Activated T-helper 1 cell treated with anti-CD3 and anti-CD28 coated beads, Interleukin-12 subunit alpha, Interleukin-12 subunit beta, Interleukin-2, Interleukin-4 antibody, amounts not matched to agents 30 ng/mL and 10 ng/mL and 1 ng/mL, durations not matched to agents 14 hours and 24 hours and 36 hours (primary cell): ENCODE data around the gene KRTAP10-11. TPM values are rescaled to one million over a fixed set of nuclear protein-coding genes. Genes with fewer than 3 reads are reported as not detected.
"Not testable (repeated sequence)": the region's sequence is repeated elsewhere in the genome, so short reads cannot be mapped to it uniquely, and the experiment has no call there.

Source experiments
- DNase-seq: peaks from one replicate; pipeline ENCODE4 v3.0.0; 2021; ENCODE audit warnings: low spot score
- H3K27ac Mint-ChIP-seq: one replicate; pipeline ENCODE4 v1.8.0; 2021; ENCODE audit warnings: mild to moderate bottlenecking, mixed read lengths
- H3K27me3 Mint-ChIP-seq: one replicate; pipeline ENCODE4 v1.8.0; 2022; ENCODE audit warnings: mild to moderate bottlenecking, moderate library complexity, mixed read lengths; ENCODE audit not compliant: insufficient read depth
- H3K36me3 Mint-ChIP-seq: one replicate; pipeline ENCODE4 v1.8.0; 2021; ENCODE audit warnings: low read depth, mixed read lengths
- H3K4me1 Mint-ChIP-seq: one replicate; pipeline ENCODE4 v1.8.0; 2021; ENCODE audit warnings: low read depth, mixed read lengths
- H3K4me3 Mint-ChIP-seq: one replicate; pipeline ENCODE4 v1.8.0; 2021; ENCODE audit warnings: mild to moderate bottlenecking, moderate library complexity, mixed read lengths
- H3K9me3 Mint-ChIP-seq: one replicate; pipeline ENCODE4 v1.8.0; 2021; ENCODE audit warnings: mixed read lengths
- intact Hi-C: fragments of 100-400 bp; cut with micrococcal nuclease; formaldehyde crosslinking; loops from one replicate; pipeline ENCODE4 v1.15.1; 2024
- total RNA-seq: library from RNA; stranded (reverse); gene quantifications from 2 replicates; pipeline ENCODE4 v1.2.3, GENCODE V29; 2022

Gene KRTAP10-11
- total RNA-seq, 1 donor from 2014 or later = not detected

DNA sequence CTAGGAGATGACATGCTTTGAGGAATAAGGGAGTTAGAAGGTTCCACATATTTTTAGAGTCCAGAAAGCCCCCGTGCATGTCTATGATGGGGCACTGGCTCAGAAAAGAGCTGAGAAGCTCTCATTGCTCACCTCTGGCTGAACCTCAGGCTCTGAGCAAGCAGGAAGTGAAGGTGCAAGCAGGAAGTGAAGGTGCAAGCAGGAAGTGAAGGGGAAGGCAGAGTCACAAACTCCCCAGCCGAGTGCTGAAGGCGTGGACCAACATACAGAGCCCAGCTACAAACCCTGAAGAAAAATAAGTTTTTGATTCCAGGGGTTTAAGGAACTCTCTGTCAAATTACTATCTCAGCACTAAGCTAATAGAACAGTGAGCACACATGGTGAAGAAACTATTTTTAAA, 27.3 kb upstream of the KRTAP10-11 start:
- H3K27ac Mint-ChIP-seq = peak overlapping the region; percentile 86
- peak; percentile 50 for DNase-seq
- peaks cover 27% of the 10 kb centered on the region for H3K4me1 Mint-ChIP-seq
- H3K9me3 Mint-ChIP-seq = peaks cover 56% of the 10 kb centered on the region
- peaks cover 30% of the 10 kb centered on the region for H3K36me3 Mint-ChIP-seq
- intact Hi-C loops = loop anchor here (5.0 kb wide), 1 partner anchor 38 kb away; the partner anchor contains the start of gene KRTAP12-3
- H3K4me3 Mint-ChIP-seq = peak overlapping the region; percentile 50
- no peaks in the 10 kb centered on the region for H3K27me3 Mint-ChIP-seq

DNA sequence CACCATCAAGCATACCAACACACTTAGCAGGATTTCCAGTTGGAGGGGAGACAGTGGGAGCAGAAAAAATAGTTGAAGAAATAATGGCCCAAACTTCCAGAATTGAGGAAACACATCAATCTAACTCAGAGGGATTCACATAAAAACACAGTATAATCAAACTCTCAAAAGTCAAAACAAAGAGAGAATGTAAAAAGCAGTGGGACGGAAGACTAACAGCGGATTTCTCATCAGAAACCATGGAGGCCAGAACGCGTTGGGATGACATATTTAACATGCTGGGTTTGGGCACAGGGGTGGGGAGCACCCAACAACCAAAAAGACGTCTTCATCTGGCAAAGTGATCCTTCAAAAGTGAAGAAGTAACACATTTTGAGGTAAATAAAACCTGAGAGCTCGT, 26.3 kb upstream of the KRTAP10-11 start:
- Mint-ChIP-seq H3K36me3 (peaks cover 32% of the 10 kb centered on the region), H3K27ac (peak overlapping the region; percentile 11), H3K4me3 (no peak overlapping the region), H3K9me3 (peaks cover 66% of the 10 kb centered on the region), H3K27me3 (peaks cover 4% of the 10 kb centered on the region), H3K4me1 (peaks cover 27% of the 10 kb centered on the region)
- no peak for DNase-seq
- intact Hi-C loops = loop anchor here (5.0 kb wide), 1 partner anchor 37 kb away; the partner anchor contains the start of gene KRTAP12-3

DNA sequence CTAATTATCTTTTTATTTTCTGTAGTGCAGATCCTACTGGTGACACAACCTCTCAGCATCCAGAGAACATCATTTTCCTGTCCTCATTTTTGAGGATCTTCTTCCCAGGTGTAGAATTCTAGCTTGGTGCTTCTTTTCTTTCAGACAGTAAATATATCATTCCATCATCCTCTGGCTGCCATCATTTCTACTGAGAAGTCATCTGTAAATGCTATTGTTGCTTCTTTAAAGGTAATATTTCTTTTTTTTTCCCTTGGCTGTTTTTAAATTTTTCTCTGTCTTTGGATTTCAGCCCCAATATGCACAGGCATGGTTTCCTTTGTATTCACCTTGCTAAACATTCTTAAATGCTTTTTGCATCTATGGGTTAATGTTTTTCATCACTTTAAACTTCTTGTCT, 22.6 kb upstream of the KRTAP10-11 start:
- intact Hi-C loops = no loop called here
- peaks cover 60% of the 10 kb centered on the region for H3K9me3 Mint-ChIP-seq
- no peak overlapping the region for H3K27ac Mint-ChIP-seq
- H3K36me3 Mint-ChIP-seq = peaks cover 27% of the 10 kb centered on the region
- peaks cover 12% of the 10 kb centered on the region for H3K4me1 Mint-ChIP-seq
- peaks cover 4% of the 10 kb centered on the region for H3K27me3 Mint-ChIP-seq
- no peak overlapping the region for H3K4me3 Mint-ChIP-seq
- no peak for DNase-seq

DNA sequence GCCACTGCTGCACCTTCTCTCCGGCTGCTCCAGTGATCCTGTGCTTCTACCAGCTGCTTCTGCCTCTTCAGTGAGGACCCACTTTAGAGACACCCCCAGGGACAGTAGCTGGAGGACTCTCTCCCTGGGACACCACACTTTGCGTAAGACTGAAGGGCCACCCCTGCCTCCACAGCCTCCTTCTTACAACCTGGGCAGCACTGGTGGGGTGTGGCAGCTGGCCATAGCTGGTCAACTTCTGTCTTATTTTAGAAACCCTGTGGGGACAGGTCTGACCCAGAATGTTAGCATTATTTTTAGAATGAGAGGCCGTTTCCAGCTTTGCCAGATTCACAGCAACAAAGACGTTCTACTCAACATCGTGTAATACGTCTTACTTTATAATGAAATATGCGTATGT, 20.5 kb upstream of the KRTAP10-11 start:
- Mint-ChIP-seq H3K36me3 (peaks cover 12% of the 10 kb centered on the region), H3K27ac (no peak overlapping the region), H3K4me3 (no peak overlapping the region), H3K9me3 (peaks cover 50% of the 10 kb centered on the region), H3K27me3 (peaks cover 5% of the 10 kb centered on the region), H3K4me1 (peaks cover 6% of the 10 kb centered on the region)
- no peak for DNase-seq
- intact Hi-C loops = no loop called here

DNA sequence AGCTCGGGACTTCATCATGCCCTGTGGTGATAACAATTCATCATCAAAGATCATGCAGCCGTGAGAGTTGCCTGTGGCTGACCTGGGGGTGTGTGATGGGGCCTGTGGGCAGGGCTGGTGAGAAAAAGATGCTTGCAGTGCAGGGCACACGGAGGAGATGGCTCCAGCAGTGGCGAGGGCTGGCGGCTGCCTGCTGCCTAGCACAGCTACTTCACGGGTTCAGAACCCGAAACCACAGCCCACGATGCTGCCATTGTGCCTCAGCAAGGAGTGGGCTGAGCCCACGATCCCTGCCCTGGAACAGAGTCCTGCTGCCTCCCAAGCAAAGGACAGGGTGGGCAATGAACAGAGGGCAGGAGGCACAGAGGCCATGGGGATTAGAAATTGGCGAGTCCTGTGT, 20.0 kb upstream of the KRTAP10-11 start:
- DNase-seq = no peak
- intact Hi-C loops = no loop called here
- Mint-ChIP-seq H3K36me3 (peaks cover 14% of the 10 kb centered on the region), H3K4me3 (no peak overlapping the region), H3K27me3 (peaks cover 5% of the 10 kb centered on the region), H3K27ac (no peak overlapping the region), H3K4me1 (peaks cover 6% of the 10 kb centered on the region), H3K9me3 (peaks cover 53% of the 10 kb centered on the region)

DNA sequence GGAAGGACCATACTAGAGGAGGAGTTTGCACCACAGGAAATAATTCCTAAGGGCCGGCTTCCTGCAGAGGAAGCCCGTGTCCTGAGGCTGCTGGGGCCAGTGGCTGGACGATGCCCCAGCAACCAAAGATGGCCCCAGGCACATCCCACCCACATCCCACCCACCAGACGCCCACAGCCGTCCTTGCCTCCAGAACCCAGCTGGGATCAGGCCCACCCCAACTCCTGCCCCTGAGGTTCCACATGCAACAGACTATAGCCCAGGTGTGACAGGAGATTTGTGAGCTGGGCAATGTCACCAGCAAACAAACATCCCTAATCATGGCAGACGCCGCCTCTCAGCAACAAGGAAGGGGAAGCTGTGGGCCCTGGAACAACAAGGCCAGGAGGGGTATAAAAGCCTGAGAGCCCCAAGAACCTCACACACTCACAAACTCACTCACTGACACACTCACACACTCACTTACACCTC, 19.5 kb upstream of the KRTAP10-11 start, which contains the start of gene KRTAP10-9:
KRTAP10-9 (plus strand) TSS at position 421 of the 471 bp plus-strand sequence. CDS start 79 bp downstream, outside the sequence.
- Mint-ChIP-seq H3K36me3 (peaks cover 16% of the 10 kb centered on the region), H3K4me3 (no peak within 1 kb of the TSS), H3K27ac (no peak within 1 kb of the TSS), H3K27me3 (peaks cover 5% of the 10 kb centered on the region), H3K4me1 (peaks cover 6% of the 10 kb centered on the region), H3K9me3 (peaks cover 56% of the 10 kb centered on the region)
- intact Hi-C loops = no loop called here
- DNase-seq = no peak

DNA sequence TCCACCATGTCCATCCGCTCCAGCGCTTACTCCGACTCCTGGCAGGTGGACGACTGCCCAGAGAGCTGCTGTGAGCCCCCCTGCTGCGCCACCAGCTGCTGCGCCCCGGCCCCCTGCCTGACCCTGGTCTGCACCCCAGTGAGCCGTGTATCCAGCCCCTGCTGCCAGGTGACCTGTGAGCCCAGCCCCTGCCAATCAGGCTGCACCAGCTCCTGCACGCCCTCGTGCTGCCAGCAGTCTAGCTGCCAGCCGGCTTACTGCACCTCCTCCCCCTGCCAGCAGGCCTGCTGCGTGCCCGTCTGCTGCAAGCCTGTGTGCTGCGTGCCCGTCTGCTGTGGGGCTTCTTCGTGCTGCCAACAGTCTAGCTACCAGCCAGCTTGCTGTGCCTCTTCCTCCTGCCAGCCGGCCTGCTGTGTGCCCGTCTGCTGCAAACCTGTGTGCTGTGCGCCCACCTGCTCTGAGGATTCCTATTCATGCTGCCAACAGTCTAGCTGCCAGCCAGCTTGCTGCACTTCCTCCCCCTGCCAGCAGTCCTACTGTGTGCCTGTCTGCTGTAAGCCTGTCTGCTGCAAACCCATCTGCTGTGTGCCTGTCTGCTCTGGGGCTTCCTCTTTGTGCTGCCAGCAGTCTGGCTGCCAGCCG, 18.9 kb upstream of the KRTAP10-11 start:
- H3K4me1 Mint-ChIP-seq, H3K27me3 Mint-ChIP-seq, intact Hi-C loops, H3K27ac Mint-ChIP-seq, DNase-seq, H3K4me3 Mint-ChIP-seq: not testable (repeated sequence)
- Mint-ChIP-seq H3K36me3 (peaks cover 15% of the 10 kb centered on the region), H3K9me3 (peaks cover 56% of the 10 kb centered on the region)

DNA sequence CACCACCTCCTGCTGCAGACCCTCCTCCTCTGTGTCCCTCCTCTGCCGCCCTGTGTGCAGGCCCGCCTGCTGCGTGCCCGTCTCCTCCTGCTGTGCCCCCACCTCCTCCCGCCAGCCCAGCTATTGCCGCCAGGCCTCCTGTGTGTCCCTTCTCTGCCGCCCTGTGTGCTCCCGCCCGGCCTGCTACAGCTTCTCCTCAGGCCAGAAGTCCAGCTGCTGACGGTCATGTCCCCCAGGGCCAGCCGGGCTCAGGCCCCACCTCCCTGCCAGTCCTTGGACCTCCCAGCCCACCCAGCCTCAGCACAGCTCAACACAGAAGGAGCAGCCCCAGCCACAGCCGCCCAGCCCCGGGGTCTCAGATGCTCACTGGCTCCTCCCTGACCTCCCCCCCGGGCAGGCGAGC, 18.4 kb upstream of the KRTAP10-11 start:
- intact Hi-C loops, H3K4me1 Mint-ChIP-seq, H3K4me3 Mint-ChIP-seq, H3K27me3 Mint-ChIP-seq, DNase-seq, H3K27ac Mint-ChIP-seq: not testable (repeated sequence)
- Mint-ChIP-seq H3K36me3 (peaks cover 11% of the 10 kb centered on the region), H3K9me3 (peaks cover 52% of the 10 kb centered on the region)

DNA sequence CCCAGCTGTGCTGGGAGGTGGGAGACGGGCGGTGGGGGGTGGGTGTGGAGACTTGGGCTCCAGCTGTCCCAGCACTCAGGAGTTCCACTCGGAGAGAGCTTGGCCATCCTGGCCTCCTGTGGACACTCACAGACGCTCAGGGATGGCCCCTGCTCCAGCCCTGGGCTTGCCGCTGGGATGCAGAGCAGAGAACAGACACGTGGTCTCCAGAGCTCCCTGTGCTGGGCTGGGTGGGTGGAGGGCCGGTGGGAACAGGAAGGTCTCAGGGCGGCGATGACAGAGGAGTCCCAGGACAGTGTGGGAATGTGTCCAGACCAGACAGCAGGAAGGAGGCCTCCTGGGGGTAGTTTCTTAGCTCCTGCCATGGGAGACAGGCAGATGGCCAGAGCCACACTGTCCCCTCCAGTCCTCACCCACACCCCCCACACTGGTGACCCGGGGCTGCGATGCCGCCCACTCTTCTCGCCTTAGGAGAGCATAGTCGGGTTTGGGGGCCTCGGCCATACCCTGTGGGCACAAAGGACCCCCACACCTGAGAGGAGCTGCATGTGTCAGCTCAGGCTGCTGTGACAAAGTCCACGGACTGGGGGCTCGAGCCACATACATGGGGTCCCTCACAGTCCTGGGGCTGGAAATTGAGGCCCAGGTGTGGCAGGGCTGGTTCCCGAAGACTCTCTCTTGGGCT, 17.4 kb upstream of the KRTAP10-11 start:
- no peak for DNase-seq
- intact Hi-C loops = no loop called here
- Mint-ChIP-seq H3K27ac (no peak overlapping the region), H3K9me3 (peaks cover 52% of the 10 kb centered on the region), H3K4me1 (peaks cover 6% of the 10 kb centered on the region), H3K36me3 (peaks cover 11% of the 10 kb centered on the region), H3K27me3 (peaks cover 9% of the 10 kb centered on the region), H3K4me3 (no peak overlapping the region)

DNA sequence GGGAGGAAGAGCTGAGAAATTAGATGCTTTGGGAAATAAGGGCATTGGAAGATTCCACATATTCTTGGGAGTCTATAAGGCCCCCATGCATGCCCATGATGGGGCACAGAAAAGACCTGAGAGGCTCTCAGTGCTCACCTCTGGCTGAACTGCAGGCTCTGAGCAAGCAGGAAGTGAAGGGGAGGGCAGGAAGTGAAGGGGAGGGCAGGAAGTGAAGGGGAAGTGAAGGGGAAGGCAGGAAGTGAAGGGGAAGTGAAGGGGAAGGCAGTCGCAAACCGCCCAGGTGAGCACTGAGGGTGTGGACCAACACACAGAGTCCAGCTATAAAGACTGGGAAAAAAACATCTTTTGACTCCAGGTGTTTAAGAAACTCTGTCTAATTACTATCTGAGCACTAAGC, 15.8 kb upstream of the KRTAP10-11 start:
- peaks cover 9% of the 10 kb centered on the region for H3K36me3 Mint-ChIP-seq
- H3K27me3 Mint-ChIP-seq = peaks cover 13% of the 10 kb centered on the region
- intact Hi-C loops = no loop called here
- H3K27ac Mint-ChIP-seq = no peak overlapping the region
- no peak overlapping the region for H3K4me3 Mint-ChIP-seq
- no peak for DNase-seq
- peaks cover 45% of the 10 kb centered on the region for H3K9me3 Mint-ChIP-seq
- peaks cover 6% of the 10 kb centered on the region for H3K4me1 Mint-ChIP-seq

DNA sequence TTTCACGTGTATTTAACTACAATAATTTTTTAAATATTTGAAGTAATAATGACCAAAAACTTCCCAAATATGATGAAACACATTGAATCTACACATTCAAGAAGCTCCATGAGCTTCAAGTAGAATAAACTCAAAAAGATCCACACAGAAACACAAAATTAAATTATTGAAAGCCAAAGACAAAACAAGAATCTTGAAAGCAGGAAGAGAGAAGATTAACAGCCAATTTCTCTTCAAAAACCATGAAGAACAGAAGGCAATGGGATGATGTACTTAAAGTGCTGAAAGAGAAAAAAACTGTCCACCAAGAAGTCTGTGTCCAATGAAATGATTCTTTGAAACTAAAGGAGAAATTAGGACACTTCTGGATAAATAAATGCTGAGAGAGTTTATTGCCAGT, 14.1 kb upstream of the KRTAP10-11 start:
- H3K4me1 Mint-ChIP-seq = peaks cover 6% of the 10 kb centered on the region
- no peak overlapping the region for H3K4me3 Mint-ChIP-seq
- intact Hi-C loops = no loop called here
- H3K36me3 Mint-ChIP-seq = peaks cover 9% of the 10 kb centered on the region
- peaks cover 45% of the 10 kb centered on the region for H3K9me3 Mint-ChIP-seq
- no peak overlapping the region for H3K27ac Mint-ChIP-seq
- DNase-seq = no peak
- H3K27me3 Mint-ChIP-seq = peaks cover 15% of the 10 kb centered on the region

DNA sequence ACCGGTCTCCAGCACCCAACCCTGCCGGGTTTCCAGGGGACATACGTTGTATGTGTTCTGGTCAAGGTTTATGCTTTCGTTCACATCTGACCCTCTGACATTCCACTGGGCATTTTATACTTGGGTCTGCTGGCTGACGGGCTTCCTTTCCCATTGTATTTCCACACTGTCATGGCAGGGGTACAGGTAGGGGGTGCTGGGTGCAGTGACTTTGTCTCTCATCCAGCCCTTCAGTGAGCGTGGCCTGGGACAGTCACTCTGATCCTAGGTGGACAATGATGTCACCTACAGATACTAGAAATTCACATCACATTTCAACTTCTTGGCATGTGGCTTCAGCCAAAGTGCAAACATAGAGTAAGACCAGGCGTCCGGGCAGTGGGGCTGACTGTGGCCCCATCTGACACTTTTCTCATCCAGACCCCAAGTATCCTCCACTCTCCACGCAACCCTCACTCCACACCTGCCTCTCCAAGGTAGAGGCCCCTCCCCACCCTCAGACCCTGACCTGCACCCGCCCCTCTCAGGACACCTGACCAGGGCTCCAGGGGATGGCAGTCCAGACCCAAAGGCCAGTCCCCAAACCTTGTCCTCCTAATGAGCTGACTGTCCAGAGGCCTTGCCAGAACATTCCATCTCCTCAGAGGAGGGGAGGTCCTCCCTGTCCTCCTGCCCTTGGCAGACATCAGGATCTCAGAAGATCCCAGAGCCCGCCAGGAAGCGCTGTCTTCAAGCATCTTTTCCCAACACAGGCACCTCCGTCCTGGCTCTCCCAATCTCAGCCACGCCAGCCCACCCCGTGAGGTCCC, 9.8 kb upstream of the KRTAP10-11 start:
- Mint-ChIP-seq H3K4me1 (no peaks in the 10 kb centered on the region), H3K36me3 (peaks cover 6% of the 10 kb centered on the region), H3K4me3 (no peak overlapping the region), H3K9me3 (peaks cover 45% of the 10 kb centered on the region), H3K27ac (no peak overlapping the region), H3K27me3 (peaks cover 14% of the 10 kb centered on the region)
- intact Hi-C loops = no loop called here
- no peak for DNase-seq
